ENCODE measurements around the gene RNPEPL1.
"Not testable (repeated sequence)": the region's sequence is repeated elsewhere in the genome, so short reads cannot be mapped to it uniquely, and the experiment has no call there.

The RNPEPL1 gene, protein sequence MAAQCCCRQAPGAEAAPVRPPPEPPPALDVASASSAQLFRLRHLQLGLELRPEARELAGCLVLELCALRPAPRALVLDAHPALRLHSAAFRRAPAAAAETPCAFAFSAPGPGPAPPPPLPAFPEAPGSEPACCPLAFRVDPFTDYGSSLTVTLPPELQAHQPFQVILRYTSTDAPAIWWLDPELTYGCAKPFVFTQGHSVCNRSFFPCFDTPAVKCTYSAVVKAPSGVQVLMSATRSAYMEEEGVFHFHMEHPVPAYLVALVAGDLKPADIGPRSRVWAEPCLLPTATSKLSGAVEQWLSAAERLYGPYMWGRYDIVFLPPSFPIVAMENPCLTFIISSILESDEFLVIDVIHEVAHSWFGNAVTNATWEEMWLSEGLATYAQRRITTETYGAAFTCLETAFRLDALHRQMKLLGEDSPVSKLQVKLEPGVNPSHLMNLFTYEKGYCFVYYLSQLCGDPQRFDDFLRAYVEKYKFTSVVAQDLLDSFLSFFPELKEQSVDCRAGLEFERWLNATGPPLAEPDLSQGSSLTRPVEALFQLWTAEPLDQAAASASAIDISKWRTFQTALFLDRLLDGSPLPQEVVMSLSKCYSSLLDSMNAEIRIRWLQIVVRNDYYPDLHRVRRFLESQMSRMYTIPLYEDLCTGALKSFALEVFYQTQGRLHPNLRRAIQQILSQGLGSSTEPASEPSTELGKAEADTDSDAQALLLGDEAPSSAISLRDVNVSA

DNA sequence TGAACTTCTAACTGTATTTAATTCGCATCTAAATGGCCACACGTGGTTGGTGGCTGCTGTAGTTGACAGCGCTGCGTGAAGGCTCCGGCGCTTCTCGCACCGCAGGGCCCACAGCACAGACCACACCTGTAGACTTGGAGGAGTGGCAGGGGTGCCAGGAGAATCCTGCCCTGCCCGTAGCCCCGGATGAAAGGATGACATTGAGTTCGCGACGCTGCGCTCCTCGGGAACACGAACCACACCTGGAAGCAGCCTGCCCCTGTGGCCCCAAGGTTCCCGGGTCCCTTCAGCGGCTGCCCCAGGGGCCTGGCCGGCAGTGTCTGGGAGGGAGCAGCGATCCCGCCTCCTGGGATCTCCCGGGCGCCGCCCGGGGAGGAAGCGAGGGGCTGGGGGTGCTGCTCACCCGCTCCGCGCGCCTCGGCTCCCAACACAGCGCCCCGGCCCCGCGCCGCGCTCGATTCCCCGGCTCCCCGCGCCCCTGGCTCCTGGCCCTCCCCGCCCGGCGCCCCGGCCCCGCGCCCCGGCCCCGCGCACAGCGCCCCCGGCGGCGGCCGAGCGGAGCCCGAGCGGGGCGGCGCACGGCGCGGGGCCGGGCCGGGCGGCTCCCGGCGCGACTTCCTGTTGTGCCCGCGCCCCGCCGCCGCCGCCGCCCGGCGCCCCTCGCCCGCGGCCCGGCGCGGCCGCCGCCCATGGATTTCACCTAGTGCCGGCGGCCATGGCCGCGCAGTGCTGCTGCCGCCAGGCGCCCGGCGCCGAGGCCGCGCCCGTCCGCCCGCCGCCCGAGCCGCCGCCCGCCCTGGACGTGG is at the start of gene RNPEPL1:
Gene RNPEPL1 (plus strand): TSS at position 613 of the 806 bp plus-strand sequence. CDS start 103 bp downstream, at position 716.
- DNase-seq, result no peak

DNA sequence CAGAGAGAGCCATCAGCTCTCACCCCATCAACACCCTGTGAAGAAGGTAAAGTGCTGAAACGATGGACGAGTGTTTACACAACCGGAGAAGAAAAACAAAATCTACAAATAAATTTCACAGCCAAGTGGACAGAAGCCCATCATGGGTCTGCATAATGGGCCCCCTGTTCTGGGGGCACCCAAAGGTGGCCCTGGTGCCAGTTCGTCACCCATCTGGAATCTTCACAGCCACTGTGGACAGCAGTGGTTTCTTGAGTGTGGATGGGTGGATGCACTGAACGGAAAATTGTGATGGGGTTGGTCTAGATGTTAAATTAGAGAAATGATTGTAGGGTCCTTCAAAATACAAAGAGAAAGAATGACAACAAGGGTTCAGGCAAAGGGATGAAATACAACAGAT is 49.3 kb upstream of the RNPEPL1 start:
- no peak for DNase-seq

DNA sequence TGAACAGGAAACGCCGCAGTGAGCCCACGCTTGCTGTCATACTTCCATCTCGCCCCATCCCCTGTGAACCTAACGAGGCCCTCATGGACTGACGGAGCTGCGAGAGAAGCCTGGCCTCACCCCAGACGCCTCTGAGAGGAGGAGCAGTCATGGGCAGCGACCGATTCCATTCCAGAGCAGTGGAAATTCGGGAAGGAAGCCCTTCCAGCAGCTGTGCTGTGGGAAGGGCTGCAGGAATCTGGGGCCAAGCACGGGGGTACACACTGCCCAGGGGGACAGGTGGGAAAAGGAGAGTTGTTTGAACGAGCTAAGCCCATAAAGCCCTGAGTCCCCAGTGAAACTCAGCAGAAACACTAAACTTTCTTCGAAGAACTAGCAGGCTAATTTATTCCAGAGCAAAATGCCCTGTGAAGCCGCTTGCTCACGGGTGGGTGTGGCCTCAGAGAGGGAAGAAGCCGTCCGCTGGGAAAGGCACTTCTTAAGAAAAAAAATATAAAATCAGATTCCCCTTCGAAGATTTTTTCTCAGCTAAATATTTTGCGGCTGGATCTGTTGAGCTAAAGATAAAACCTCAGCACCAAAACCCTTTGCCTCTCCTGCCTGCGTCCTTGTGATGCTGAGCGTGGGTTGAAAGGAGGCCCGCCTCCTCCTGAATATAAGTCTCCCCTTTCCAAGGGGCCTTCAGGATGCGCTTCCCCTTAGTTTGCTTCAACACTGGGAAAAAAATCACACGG is 48.7 kb upstream of the RNPEPL1 start:
- no peak for DNase-seq

DNA sequence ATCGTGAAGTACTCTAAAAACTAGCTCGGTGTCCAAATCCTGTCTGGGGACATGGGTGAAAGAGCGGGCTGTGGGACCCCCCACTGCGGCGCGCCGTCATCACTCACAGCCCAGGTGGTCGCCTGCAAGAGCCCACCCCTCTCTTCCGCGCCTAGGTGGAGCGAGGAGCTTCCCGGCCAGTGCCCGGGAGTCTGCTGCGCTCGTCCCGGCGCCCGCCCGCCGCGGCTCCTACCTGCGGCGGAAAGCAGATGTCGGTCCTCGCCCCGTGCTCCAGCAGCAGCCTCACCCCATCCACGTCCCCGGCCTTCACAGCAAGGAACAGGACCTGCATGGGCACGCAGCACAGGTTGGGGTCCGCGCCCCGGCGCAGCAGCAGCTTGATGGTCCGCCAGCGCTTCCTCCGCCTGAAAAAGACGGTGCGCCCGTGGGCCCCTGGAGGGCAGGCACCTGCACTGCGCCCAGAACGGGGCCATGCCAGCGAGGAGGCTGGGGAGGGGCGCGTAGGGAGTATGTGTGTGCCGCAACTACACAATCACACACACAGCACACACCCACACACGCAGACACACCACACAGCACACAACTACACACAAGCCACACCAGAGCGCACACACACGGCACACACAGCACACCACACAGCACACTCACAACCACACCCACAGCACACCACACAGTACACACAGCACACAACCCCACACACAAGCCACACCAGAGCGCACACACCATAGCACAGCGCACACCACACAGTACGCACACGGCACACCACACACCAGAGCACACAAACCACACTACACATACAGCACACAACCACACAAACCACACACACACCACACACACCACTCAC is 47.9 kb upstream of the RNPEPL1 start:
- DNase-seq, result no peak

DNA sequence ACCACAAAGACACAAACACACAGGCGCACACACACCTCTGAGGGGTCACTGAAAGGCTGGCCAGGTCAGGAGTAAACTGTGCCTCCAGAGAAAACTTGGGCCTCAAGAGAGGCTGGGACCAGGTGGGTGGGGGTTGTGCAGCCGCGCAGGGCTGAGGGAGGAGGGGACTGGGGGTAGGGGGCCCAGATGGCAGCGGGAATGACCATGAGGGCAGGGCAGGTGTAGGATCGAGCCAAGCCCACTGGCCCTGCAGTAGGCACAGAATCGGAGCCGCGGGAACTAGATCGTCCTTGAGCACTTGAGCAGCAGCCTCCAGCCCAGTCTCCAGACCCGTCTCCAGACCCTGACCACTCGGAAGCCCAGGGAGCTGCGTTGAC is 47.3 kb upstream of the RNPEPL1 start:
- DNase-seq, result no peak

DNA sequence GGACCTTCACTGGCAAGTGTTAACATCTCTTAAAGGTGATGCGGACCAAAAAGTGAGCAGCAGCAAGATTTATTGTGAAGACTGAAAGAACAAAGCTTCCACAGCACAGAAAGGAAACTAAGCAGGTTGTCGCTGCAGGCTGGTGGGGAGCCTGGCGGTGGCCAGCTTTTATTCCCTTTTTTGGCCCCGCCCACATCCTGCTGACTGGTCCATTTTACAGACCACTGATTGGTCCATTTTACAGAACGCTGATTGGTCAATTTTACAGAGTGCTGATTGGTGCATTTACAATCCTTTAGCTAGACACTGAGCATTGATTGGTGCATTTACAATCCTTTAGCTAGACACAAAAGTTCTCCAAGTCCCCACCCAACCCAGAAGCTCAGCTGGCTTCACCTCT is 46.4 kb upstream of the RNPEPL1 start:
- DNase-seq, result not testable (repeated sequence)

DNA sequence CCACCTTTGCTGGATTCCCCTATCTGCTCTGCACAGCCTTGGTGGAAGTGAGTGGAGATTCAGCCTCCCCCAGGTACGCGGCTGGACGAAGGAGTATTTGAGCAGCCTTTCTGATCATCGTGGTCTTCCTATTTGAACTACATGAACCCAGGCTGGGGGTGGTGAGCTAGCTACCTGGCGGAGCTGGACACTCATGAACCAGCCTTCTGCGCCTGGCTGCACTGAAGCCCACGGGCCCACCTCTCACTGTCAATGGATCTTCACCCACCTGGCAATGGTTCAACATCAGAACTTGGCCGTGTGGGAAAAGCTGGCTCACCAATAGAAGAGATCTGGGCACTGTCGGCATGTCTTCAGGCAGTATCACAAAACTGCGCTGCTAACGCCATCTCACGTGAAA is 45.9 kb upstream of the RNPEPL1 start:
- no peak for DNase-seq

DNA sequence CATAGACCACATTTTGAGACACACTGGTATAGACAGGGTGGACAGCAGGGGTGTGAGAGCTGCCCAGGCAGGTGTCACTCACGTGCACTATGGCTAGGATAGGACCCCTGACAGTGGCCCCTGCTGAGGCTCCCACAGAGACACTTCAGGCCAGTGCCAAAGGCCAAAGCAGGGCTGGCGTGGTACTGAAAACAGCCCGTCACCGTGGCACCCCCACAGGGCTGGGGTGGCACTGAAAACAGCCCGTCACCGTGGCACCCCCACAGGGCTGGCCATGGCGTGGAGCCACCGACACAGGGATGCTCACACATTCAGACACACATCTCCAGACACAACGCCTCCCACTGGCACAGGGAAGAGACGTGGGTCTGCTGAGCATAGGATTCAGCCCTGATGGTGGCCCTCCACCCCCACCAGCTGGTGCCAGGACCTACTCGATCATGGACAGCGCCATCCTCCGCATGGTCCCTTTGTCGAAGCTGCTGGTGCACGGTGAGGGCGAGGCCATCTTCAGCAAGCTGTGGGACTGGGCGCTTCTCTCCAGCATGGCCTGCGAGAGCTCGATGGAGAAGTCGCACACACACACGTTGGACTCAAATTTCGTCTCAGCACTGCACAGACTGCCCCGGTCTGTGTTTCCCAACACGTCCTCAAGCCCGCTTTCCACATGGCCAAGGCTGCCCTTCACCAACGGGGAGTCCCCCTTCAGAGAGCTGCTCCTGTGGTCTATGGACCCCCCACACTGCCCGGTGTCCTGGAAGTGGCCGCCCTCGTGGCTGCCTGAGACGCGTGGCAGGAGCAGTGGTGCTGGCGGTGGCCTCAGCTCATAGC is 44.6 kb upstream of the RNPEPL1 start:
- DNase-seq, result no peak

DNA sequence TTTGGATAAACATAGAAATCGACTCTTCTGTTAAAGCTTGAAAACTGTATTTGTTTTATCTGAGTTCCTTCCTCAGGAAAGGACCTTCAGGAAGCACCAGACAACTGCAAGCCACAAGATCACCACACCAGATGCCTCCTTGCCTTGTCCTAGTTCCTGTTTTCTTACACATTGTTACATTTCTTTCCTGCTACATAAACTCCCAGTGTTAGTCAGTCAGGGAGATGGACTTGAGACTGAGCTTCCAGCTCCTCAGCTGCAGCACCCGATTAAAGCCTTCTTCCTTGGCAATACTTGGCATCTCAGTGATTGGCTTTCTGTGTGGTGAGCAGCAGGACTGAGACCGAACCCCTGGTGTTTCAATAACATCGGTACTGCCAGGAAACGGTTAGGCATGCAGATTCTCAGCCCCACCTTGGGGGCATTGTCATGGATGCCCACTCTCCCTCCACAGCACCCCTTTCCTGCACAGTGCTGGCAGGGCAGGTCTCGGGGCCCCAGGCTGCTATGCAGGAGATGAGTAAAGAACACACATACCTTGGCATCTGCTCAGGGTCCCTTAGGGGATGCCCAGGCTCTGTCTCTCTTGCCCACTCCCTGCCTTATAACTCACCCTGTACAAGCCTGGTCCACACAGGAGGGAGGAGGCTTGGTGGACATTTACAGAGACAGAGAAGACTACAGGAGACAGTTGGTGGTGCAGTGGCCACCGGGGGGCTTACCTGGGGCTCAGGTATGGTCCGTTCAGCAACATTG is 43.1 kb upstream of the RNPEPL1 start:
- DNase-seq, result no peak

DNA sequence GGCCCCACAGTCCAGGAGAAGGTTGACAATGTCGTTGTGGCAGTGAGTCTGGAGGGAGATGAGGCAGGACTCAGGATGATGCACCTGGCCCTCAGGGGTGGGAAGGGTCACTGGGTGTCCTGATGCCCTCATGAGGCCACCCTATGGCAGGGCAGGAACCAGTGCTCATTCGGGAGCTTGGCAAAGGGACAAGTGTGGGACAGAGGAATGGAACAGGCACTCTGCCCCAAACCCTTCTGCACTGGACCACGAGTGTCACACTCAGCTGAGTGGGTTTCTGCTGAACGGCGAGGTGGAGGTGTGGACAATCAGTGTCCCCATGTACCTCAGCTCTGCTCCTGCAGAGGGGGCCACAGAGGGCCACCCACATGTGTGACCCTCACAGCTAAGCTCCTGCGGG is 42.5 kb upstream of the RNPEPL1 start:
- DNase-seq, result no peak

DNA sequence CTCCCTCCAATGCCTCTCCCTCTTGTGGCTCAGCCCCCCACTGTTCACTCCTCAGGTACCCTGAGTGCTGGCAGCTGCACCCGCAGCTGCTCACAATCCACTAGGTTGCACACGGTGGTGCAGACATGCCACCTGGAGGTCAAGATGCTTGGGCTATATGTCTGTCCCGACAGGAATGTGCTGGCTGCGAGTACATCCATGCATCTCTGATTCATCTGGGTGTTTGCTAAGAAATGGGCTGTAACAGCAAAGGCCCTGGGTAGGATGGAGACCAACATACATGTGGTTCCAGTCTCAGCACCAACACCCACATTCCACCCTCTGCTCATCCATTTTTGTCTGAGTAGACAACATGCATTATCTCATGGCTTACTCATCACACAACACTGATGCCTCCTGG is 41.8 kb upstream of the RNPEPL1 start:
- no peak for DNase-seq

DNA sequence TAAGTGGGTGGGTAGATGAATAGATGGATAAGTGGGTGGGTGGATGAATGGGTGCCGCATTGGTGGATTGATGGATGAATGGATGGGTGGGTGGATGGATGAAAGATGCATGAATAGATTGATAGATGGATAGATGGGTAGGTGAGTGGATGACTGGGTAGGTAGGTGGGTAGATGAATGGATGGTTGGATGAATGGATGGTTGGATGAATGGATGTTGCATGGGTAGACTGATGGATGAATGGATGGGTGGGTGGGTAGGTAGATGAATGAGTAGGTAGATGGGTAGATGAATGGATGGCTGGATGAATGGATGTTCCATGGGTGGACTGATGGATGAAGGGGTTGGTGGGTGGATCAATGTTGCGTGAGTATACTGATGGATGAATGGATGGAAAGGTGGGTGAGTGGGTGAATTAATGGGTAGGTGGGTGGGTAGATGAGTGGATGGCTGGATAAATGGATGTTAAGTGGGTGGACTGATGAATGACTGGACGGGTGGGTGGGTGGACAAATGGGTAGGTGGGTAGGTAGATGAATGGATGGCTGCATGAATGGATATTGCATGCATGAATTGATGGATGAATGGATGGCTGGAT is 41.0 kb upstream of the RNPEPL1 start:
- DNase-seq, result no peak

DNA sequence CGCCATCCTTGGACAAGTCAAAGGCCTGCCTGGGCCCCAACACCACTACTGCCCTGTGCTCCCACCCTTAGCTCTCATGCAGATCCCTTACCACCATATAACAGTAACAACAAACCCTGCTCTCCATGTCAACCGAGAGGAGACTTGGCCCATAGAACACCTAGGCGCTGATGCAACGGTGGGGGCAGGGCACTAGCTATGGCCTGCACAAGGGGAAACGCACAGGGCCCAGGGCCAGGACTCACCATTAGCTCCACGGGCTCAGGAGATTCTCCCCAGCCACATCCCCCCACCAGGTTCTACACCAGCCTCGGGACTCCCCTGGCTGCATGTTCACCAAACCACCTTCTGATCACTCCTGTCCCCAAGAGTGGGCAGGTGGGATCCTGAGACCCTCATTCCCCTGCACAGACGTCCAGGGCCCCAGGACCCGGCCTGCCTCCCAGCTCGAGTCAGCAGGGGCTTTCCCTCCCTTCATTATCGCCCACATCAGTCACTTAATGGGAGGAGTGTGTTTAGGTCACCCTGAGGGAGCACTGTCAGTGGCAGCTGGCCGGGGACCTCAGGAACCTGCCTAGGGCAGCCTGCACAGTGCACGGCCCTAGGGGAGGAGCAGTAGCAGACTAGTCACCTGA is 39.8 kb upstream of the RNPEPL1 start:
- no peak for DNase-seq

DNA sequence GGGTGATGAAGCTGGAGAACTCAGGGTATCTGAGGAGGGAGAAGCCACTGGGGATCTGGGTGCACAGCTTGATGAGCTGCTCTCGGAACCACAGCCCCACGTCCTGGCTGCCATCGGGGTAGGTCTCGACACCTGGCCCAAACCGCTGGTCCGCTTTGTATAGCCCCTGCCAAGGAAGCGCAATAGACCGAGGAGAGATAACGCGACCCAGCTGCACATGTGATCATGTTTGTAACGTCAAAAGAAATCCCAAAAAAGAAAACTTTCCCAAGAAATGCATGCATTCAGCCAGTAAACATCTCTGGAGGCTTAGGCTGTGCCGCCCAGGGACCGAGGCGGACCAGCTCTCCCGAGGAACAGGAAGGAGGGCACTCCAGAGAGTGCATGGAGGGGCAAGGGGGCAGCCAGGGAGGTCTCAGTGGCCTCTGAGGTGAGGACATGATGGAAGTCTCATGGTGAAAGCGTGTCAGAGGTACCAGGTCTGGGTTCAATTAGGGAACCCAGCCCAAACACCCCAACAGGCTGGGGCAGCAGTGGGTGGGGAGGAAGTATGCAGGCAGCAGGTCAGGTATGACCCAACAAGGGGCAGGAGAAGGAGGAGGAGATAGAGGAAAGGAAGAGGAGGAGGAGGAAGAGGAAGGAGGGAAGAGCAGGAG is 38.8 kb upstream of the RNPEPL1 start:
- DNase-seq, result no peak

DNA sequence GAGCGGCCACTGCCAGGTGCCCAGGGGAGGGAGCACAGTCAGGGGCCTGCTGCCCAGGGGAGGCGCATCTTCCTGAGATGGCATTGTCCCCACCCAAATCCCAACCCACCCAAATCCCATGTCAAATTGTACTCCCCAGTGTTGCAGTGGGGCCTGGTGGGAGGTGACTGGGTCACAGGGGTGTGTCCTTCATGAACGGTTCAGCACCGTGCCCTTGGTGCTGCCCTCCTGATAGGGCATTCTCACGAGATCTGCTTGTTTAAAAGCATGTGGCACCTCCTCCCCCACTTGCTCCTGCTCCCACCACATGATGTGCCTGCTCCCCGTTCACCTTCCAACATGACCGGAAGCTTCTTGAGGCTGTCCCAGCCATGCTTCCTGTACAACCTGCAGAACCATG is 38.1 kb upstream of the RNPEPL1 start:
- no peak for DNase-seq

DNA sequence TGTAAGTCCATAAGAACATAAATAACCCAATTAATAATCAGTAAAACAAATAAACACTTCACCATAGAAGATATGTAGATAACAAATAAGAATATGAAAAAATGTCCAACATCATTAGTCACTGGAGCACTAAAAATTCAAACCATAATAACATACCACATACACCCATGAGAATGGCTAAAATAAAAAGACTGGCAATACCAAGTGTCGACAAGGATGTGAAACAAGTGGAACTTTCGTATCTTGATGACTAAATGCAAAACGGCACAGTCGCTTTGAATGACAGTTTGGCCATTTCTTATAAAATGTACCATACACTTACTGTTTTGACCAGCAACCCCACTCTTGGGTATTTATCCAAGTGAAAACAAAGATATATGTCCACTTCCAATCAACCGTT is 37.2 kb upstream of the RNPEPL1 start:
- no peak for DNase-seq

DNA sequence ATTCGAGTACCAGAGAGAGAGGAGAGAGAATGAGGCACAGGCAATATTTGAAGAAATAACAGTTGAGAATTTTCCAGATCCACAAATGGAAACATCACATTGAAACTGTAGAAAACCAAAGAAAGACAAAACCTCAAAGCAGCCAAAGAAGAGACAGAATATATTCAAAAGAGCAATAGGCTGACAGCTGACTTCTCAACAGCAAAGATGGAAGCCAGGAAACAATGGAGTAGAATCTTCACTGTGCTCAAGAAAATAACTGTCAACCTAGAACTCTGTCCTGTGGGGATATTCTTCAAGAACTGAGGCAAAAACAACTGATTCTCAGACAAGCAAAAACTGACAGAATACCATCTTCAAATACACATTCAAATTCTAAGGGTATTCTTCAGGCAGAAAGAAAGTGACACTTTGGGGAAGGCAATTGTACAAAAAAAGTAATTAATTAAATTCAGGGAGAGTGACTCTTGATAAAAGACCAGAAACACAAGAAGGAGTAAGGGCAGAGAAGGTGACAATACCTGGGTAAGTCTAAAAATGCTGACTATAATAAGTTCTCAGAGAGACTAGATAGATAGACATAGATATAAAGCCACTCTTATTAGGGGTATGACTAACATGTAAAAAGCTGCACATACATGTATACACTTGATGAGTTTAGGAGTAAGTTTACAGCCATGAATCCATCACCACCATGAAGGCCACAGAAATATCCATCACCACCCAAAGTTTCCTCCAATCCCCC is 36.1 kb upstream of the RNPEPL1 start:
- DNase-seq, result no peak
